GM12878 (cell line): ENCODE measurements around the gene TCF7L2. TPM values are rescaled to one million over a fixed set of nuclear protein-coding genes. Genes with fewer than 3 reads are reported as not detected.

Experiments used
- ATAC-seq: fragments of 200-7000 bp; cut with Tn5 transposase; 3 replicates; pipeline ENCODE4 v1.9.1; 2020; ENCODE audit warnings: mild to moderate bottlenecking, moderate library complexity
- BruUV-seq: library from RNA; stranded (reverse); fragments of 400-500 nt; replicated peaks from 2 replicates; lab custom pipeline; 2021; lab: Mats Ljungman, UMichigan
- CTCF ChIA-PET: fragments of 300-600 bp; sonication (Branson Sonifier 250); formaldehyde crosslinking; extraction: SDS; loops from one replicate; lab custom pipeline; 2021; ENCODE audit warnings: inconsistent platforms; lab: Yijun Ruan, JAX
- POLR2A ChIA-PET: fragments of 350-600 bp; formaldehyde crosslinking; extraction: SDS; loops from one replicate; lab custom pipeline; 2021; ENCODE audit warnings: inconsistent platforms; lab: Charles Lee
- RAD21 ChIA-PET: fragments of 300-600 bp; sonication (Branson Sonifier 250); formaldehyde crosslinking; loops from one replicate; lab custom pipeline; 2023; ENCODE audit warnings: antibody characterized with exemption; ENCODE audit not compliant: unreplicated experiment; lab: Charles Lee
- SMC1A ChIA-PET: fragments of 300-600 bp; sonication (Branson Sonifier 250); formaldehyde crosslinking; loops from one replicate; lab custom pipeline; 2023; ENCODE audit not compliant: unreplicated experiment, uncharacterized antibody; lab: Charles Lee
- DNase-seq: peaks from one replicate; pipeline ENCODE4 v3.0.0-alpha.2; 2011; ENCODE audit warnings: low read depth, low spot score
- FAIRE-seq: peaks from 3 replicates; lab custom pipeline; 2011; peaks lifted over from hg19 to GRCh38; lab: Jason Lieb, UNC
- H2AFZ ChIP-seq: 2 replicates; pipeline ENCODE4 v1.6.0; 2011; ENCODE audit warnings: low read depth, low read length, control low read depth; ENCODE audit not compliant: control insufficient read depth
- H3K27ac ChIP-seq: 2 replicates; pipeline ENCODE4 v1.5.1; 2011; ENCODE audit warnings: control low read depth; ENCODE audit not compliant: control insufficient read depth, insufficient read depth
- H3K27me3 ChIP-seq, 2 experiments: replicated peaks in 1 of 2; 2 replicates each; pipeline versions ENCODE4 v1.6.0 to v1.6.1; 2011; ENCODE audit warnings: low read length in 1 of 2; ENCODE audit not compliant: control insufficient read depth in 2 of 2, insufficient read depth in 2 of 2
- H3K36me3 ChIP-seq, 2 experiments: 2 replicates each; pipeline ENCODE4 v1.5.1; 2011; ENCODE audit warnings: low read length in 1 of 2; ENCODE audit not compliant: control insufficient read depth in 2 of 2, insufficient read depth in 2 of 2
- H3K4me1 ChIP-seq: 2 replicates; pipeline ENCODE4 v1.6.1; 2011; ENCODE audit warnings: mild to moderate bottlenecking, low read length, moderate library complexity, mixed read lengths; ENCODE audit not compliant: control insufficient read depth, insufficient read depth
- H3K4me2 ChIP-seq: 2 replicates; pipeline ENCODE4 v1.6.0; 2011; ENCODE audit warnings: control low read depth; ENCODE audit not compliant: control insufficient read depth, insufficient read depth
- H3K4me3 ChIP-seq: fragments of 200-600 bp; sonication (generic); 2 replicates; pipeline ENCODE4 v1.5.1; 2016
- H3K79me2 ChIP-seq: 2 replicates; pipeline ENCODE4 v1.6.0; 2011; ENCODE audit warnings: low read length; ENCODE audit not compliant: control insufficient read depth, insufficient read depth
- H3K9ac ChIP-seq: 2 replicates; pipeline ENCODE4 v1.8.0; 2011; ENCODE audit warnings: low read length, control low read depth, mixed read lengths; ENCODE audit not compliant: control insufficient read depth, insufficient read depth
- H3K9me3 ChIP-seq: replicated peaks from 3 replicates; pipeline ENCODE4 v1.5.1; 2011; ENCODE audit warnings: mild to moderate bottlenecking, low read length; ENCODE audit not compliant: control insufficient read depth, insufficient read depth
- H4K20me1 ChIP-seq: 2 replicates; pipeline ENCODE4 v1.6.0; 2011; ENCODE audit not compliant: control insufficient read depth, insufficient read depth
- CHD1 ChIP-seq: IDR thresholded peaks from 2 replicates; pipeline ENCODE4 v1.6.1; 2012; ENCODE audit warnings: low read depth, low read length, improper control_type of control experiment
- EGR1 ChIP-seq, 2 experiments: IDR thresholded peaks; 1 replicate in 1 of 2; 2 replicates in 1 of 2; pipeline ENCODE4 v1.6.1; 2011 to 2012; ENCODE audit warnings: low read depth in 2 of 2, low read length in 2 of 2, borderline replicate concordance in 1 of 2, mild to moderate bottlenecking in 1 of 2, moderate library complexity in 1 of 2
- ETV6 ChIP-seq, 2 experiments: fragments of 450-650 bp in 1 of 2; IDR thresholded peaks in 1 of 2; conservative IDR thresholded peaks in 1 of 2; 2 replicates each; pipeline ENCODE4 v1.6.1; 2014; ENCODE audit warnings: antibody characterized with exemption in 1 of 2, borderline replicate concordance in 1 of 2, low read depth in 1 of 2, mild to moderate bottlenecking in 1 of 2, moderate library complexity in 1 of 2
- FOXK2 ChIP-seq: fragments of 450-650 bp; IDR thresholded peaks from 2 replicates; pipeline ENCODE4 v1.6.1; 2017; ENCODE audit warnings: mild to moderate bottlenecking, moderate library complexity
- LARP7 ChIP-seq: fragments of 450-650 bp; IDR thresholded peaks from 2 replicates; pipeline ENCODE4 v1.6.1; 2017; ENCODE audit warnings: mild to moderate bottlenecking
- POLR2AphosphoS2 ChIP-seq: IDR thresholded peaks from 2 replicates; pipeline ENCODE4 v1.6.1; 2011; ENCODE audit warnings: low read depth, mild to moderate bottlenecking, low read length, improper control_type of control experiment, moderate library complexity
- RCOR1 ChIP-seq: conservative IDR thresholded peaks from 2 replicates; pipeline ENCODE4 v1.6.1; 2012; ENCODE audit warnings: low read depth, low read length, improper control_type of control experiment
- YY1 ChIP-seq: IDR thresholded peaks from 2 replicates; pipeline ENCODE4 v1.6.1; 2011; ENCODE audit warnings: low read depth, mild to moderate bottlenecking, low read length
- WGBS: methylation state at CpG from one replicate; pipeline ENCODE4 v1.1.6; 2016; ENCODE audit warnings: low lambda C conversion rate; ENCODE audit not compliant: insufficient replicate concordance, insufficient coverage; ENCODE audit errors: missing lambda C conversion rate; 5-methylcytosine and 5-hydroxymethylcytosine counted together
- in situ Hi-C: fragments of 300-500 bp; cut with MboI; formaldehyde crosslinking; loops from 9 replicates; pipeline ENCODE4 v1.14.3; 2018; ENCODE audit warnings: mixed read lengths
- intact Hi-C: fragments of 100-400 bp; cut with micrococcal nuclease; formaldehyde crosslinking; loops from one replicate; pipeline ENCODE4 v1.14.2; 2022; ENCODE audit not compliant: unreplicated experiment
- polyA plus RNA-seq, 11 experiments: library from polyadenylated mRNA; depleted of rRNA in 4 of 11; unstranded in 6 of 11; stranded (reverse) in 5 of 11; fragments of >200 nt; fragmentation: Nextera tagmentation in 4 of 11; fragmentation: Illumina TruSeq in 1 of 11; extraction: Ambion mirVana in 4 of 11; extraction: Trizol in 1 of 11; gene quantifications; 1 replicate in 1 of 11; 2 replicates in 10 of 11; pipeline versions ENCODE4 v1.2.1 to v1.2.3, GENCODE V29; 2011 to 2016; ENCODE audit warnings: inconsistent platforms in 2 of 11, missing spikeins in 2 of 11, low read depth in 1 of 11
- total RNA-seq, 4 experiments: library from RNA; depleted of rRNA in 3 of 4; stranded (reverse); fragments of >200 nt in 3 of 4; fragmentation: Illumina TruSeq in 1 of 4; extraction: Trizol in 1 of 4; gene quantifications; 2 replicates each; pipeline versions ENCODE4 v1.2.1 to v1.2.3, GENCODE V29; 2013 to 2021
- TF ChIP-seq, protein P1 (sequence below): IDR thresholded peaks from 2 replicates; pipeline ENCODE4 v1.6.1; 2011; ENCODE audit warnings: low read depth, low read length, improper control_type of control experiment, borderline replicate concordance
- TF ChIP-seq, protein P2 (sequence below): fragments of 450-650 bp; IDR thresholded peaks from 2 replicates; pipeline ENCODE4 v1.6.1; 2016; ENCODE audit warnings: mild to moderate bottlenecking, moderate library complexity, borderline replicate concordance
- TF ChIP-seq, protein P3 (sequence below): IDR thresholded peaks from 2 replicates; pipeline ENCODE4 v1.6.1; 2011; ENCODE audit warnings: low read depth, mild to moderate bottlenecking, low read length, moderate library complexity, borderline replicate concordance; ENCODE audit errors: extremely low read depth

The TCF7L2 gene
- total and polyA plus RNA-seq, 10 of the 15 experiments (the other 5 are each of a cell fraction or from before 2014, with no cell fraction given) = 0.02 to 1.1 (median 0.35) TPM; not detected in 4

DNA sequence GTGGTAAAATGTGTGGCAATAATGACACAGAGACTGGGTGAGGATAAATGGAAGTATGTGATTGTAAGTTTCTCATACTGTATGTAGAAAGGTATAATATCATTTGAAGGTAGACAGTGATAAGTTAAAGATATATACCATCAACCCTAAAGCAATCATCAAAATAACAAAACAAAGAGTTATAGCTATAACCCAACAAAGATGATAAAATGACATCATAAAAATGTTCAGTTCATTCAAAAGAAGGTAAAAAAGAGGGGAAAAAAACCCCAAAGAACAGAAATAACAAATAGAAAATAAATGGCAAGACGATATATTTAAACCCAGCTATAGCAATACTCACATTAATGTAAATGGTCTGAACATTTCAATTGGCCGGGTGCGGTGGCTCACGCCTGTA, 17.4 kb upstream of the TCF7L2 start:
- intact Hi-C loops (no loop called here), in situ Hi-C loops (no loop called here)
- H3K79me2 ChIP-seq = no peaks in the 10 kb centered on the region
- H3K36me3 ChIP-seq = no peaks in the 10 kb centered on the region
- DNase-seq (no peak), ATAC-seq (no peak), FAIRE-seq (no peak)
- H2AFZ ChIP-seq = no peak overlapping the region
- no peaks in the 10 kb centered on the region for H3K9me3 ChIP-seq
- H3K9ac ChIP-seq = no peak overlapping the region
- 81% methylated on average over 4 of the region's 4 CpGs for WGBS
- H3K4me3 ChIP-seq = no peak overlapping the region
- no peak overlapping the region for H3K4me2 ChIP-seq
- H3K4me1 ChIP-seq = no peaks in the 10 kb centered on the region
- no peaks in the 10 kb centered on the region for H4K20me1 ChIP-seq
- H3K27ac ChIP-seq = no peak overlapping the region
- SMC1A ChIA-PET = no interaction called here
- BruUV-seq = no TSS peak
- no peaks in the 10 kb centered on the region for H3K27me3 ChIP-seq
- RAD21 ChIA-PET = no interaction called here
- POLR2A ChIA-PET = no interaction called here
- CTCF ChIA-PET = no interaction called here
- TF ChIP-seq CHD1 (no peak), FOXK2 (no peak), YY1 (no peak)
- TF ChIP-seq, protein P1, sequence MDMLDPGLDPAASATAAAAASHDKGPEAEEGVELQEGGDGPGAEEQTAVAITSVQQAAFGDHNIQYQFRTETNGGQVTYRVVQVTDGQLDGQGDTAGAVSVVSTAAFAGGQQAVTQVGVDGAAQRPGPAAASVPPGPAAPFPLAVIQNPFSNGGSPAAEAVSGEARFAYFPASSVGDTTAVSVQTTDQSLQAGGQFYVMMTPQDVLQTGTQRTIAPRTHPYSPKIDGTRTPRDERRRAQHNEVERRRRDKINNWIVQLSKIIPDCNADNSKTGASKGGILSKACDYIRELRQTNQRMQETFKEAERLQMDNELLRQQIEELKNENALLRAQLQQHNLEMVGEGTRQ = no peak

DNA sequence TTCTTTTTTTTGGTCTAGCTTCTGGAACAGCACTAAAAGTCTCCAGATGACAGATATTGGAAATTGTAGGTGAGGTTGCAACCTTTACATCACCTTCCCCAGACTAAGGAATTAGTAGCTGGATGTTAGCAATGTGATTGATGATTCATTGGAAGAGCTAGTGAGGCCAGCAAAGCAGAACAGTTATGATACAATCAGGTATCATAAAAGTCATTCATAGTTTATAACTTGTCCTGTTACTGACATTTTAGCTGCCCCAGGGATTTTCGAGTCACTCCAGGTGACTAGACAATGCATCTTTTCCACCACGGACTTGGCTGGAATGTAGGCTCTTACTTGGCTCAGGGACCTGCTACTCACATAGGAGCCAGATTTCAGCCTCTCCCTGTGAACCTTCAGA, 15.9 kb upstream of the TCF7L2 start:
- BruUV-seq = no TSS peak
- H3K4me1 ChIP-seq = no peaks in the 10 kb centered on the region
- H3K79me2 ChIP-seq = no peaks in the 10 kb centered on the region
- no peak overlapping the region for H3K4me3 ChIP-seq
- intact Hi-C loops = no loop called here
- no peaks in the 10 kb centered on the region for H3K27me3 ChIP-seq
- SMC1A ChIA-PET = no interaction called here
- H4K20me1 ChIP-seq = no peaks in the 10 kb centered on the region
- no peak overlapping the region for H2AFZ ChIP-seq
- FAIRE-seq (no peak), DNase-seq (no peak), ATAC-seq (no peak)
- in situ Hi-C loops = no loop called here
- H3K36me3 ChIP-seq = no peaks in the 10 kb centered on the region
- 3% methylated on average over 2 of the region's 2 CpGs for WGBS
- no peak overlapping the region for H3K27ac ChIP-seq
- POLR2A ChIA-PET = no interaction called here
- H3K9me3 ChIP-seq = no peaks in the 10 kb centered on the region
- no peak overlapping the region for H3K9ac ChIP-seq
- H3K4me2 ChIP-seq = no peak overlapping the region
- CTCF ChIA-PET = interaction anchor here (0.8 kb wide), 1 partner anchor 14 kb away, joined by 3 read pairs; no protein-coding TSS in a partner anchor
- RAD21 ChIA-PET = no interaction called here
- TF ChIP-seq, protein P2, sequence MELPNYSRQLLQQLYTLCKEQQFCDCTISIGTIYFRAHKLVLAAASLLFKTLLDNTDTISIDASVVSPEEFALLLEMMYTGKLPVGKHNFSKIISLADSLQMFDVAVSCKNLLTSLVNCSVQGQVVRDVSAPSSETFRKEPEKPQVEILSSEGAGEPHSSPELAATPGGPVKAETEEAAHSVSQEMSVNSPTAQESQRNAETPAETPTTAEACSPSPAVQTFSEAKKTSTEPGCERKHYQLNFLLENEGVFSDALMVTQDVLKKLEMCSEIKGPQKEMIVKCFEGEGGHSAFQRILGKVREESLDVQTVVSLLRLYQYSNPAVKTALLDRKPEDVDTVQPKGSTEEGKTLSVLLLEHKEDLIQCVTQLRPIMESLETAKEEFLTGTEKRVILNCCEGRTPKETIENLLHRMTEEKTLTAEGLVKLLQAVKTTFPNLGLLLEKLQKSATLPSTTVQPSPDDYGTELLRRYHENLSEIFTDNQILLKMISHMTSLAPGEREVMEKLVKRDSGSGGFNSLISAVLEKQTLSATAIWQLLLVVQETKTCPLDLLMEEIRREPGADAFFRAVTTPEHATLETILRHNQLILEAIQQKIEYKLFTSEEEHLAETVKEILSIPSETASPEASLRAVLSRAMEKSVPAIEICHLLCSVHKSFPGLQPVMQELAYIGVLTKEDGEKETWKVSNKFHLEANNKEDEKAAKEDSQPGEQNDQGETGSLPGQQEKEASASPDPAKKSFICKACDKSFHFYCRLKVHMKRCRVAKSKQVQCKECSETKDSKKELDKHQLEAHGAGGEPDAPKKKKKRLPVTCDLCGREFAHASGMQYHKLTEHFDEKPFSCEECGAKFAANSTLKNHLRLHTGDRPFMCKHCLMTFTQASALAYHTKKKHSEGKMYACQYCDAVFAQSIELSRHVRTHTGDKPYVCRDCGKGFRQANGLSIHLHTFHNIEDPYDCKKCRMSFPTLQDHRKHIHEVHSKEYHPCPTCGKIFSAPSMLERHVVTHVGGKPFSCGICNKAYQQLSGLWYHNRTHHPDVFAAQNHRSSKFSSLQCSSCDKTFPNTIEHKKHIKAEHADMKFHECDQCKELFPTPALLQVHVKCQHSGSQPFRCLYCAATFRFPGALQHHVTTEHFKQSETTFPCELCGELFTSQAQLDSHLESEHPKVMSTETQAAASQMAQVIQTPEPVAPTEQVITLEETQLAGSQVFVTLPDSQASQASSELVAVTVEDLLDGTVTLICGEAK = no peak
- TF ChIP-seq EGR1 (IDR thresholded peaks at IDR 0.05; ENCODE audit: borderline replicate concordance in 1 of 2, low read depth in 2 of 2, low read length in 2 of 2) = no peak
- no peak for TF ChIP-seq POLR2AphosphoS2
- TF ChIP-seq RCOR1 = no peak
- TF ChIP-seq, protein P3, sequence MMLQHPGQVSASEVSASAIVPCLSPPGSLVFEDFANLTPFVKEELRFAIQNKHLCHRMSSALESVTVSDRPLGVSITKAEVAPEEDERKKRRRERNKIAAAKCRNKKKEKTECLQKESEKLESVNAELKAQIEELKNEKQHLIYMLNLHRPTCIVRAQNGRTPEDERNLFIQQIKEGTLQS = no peak
- no peak for TF ChIP-seq ETV6 (conservative IDR thresholded peaks at IDR 0.05 in 1 of 2, IDR thresholded peaks at IDR 0.05 in 1 of 2; ENCODE audit: borderline replicate concordance in 1 of 2, low read depth in 1 of 2)
- no peak for TF ChIP-seq LARP7
